Mesodermal cell (in vitro differentiated cells): ENCODE measurements around the gene GPR176.

Experiments used
- H3K27ac ChIP-seq: 2 replicates; pipeline ENCODE4 v1.7.0; 2013; ENCODE audit warnings: mild to moderate bottlenecking, low read depth, low read length, moderate library complexity; ENCODE audit not compliant: severe bottlenecking
- H3K36me3 ChIP-seq: 2 replicates; pipeline ENCODE4 v1.7.1; 2013; ENCODE audit warnings: mild to moderate bottlenecking, low read length, moderate library complexity; ENCODE audit not compliant: control insufficient read depth, insufficient read depth
- H3K4me1 ChIP-seq: one replicate; pipeline ENCODE4 v1.7.1; 2013; ENCODE audit warnings: mild to moderate bottlenecking, low read length; ENCODE audit not compliant: insufficient read depth, control insufficient read depth, poor library complexity, severe bottlenecking
- H3K4me3 ChIP-seq: 2 replicates; pipeline ENCODE4 v1.7.0; 2013; ENCODE audit warnings: low read length, control low read depth, mild to moderate bottlenecking; ENCODE audit not compliant: insufficient read depth, poor library complexity, severe bottlenecking; ENCODE audit errors: extremely low read depth
- H3K9me3 ChIP-seq: 2 replicates; pipeline ENCODE4 v1.7.1; 2013; ENCODE audit warnings: mild to moderate bottlenecking, low read length, moderate library complexity; ENCODE audit not compliant: control insufficient read depth
- WGBS, 2 experiments: methylation state at CpG; one replicate each; pipeline ENCODE4 v1.1.5; 2013; ENCODE audit warnings: missing lambda C conversion rate in 2 of 2; ENCODE audit not compliant: insufficient coverage in 2 of 2; 5-methylcytosine and 5-hydroxymethylcytosine counted together

GPR176 gene

GRCh38 chr15:39859636-39860035, 60.4 kb downstream of the GPR176 start:
- 90% methylated on average over 3 of the region's 4 CpGs; no CpG with 5 or more reads in 1 of the 2 experiments for WGBS, 2 experiments
- Histone ChIP-seq H3K4me3 (no peak overlapping the region), H3K27ac (no peak overlapping the region), H3K4me1 (no peaks in the 10 kb centered on the region), H3K9me3 (no peaks in the 10 kb centered on the region), H3K36me3 (no peaks in the 10 kb centered on the region)

- H3K4me3 ChIP-seq, result no peak overlapping the region
- H3K9me3 ChIP-seq, result no peaks in the 10 kb centered on the region
- WGBS, 2 experiments, result 80% methylated on average over 1 of the region's 1 CpG; no CpG with 5 or more reads in 1 of the 2 experiments
- H3K4me1 ChIP-seq, result no peaks in the 10 kb centered on the region
- no peaks in the 10 kb centered on the region for H3K36me3 ChIP-seq
- H3K27ac ChIP-seq, result no peak overlapping the region
Observed at GRCh38 chr15:39857132-39857531, 62.9 kb downstream of the GPR176 start.

- Histone ChIP-seq H3K4me1 (peaks cover 3% of the 10 kb centered on the region), H3K4me3 (no peak overlapping the region), H3K36me3 (no peaks in the 10 kb centered on the region), H3K27ac (no peak overlapping the region), H3K9me3 (no peaks in the 10 kb centered on the region)
- WGBS, 2 experiments, result 95 to 100% methylated on average over 2 to 3 of the region's 3 CpGs
Observed at GRCh38 chr15:39856357-39856756, 63.7 kb downstream of the GPR176 start.

GRCh38 chr15:39855400-39855799, 64.7 kb downstream of the GPR176 start:
- no peak overlapping the region for H3K4me3 ChIP-seq
- no peak overlapping the region for H3K27ac ChIP-seq
- WGBS, 2 experiments, result 94 to 100% methylated on average over 1 to 2 of the region's 2 CpGs

GRCh38 chr15:39854161-39854560, 65.9 kb downstream of the GPR176 start:
- H3K4me3 ChIP-seq, result no peak overlapping the region
- H3K27ac ChIP-seq, result no peak overlapping the region
- peaks cover 3% of the 10 kb centered on the region for H3K4me1 ChIP-seq

More at GRCh38 chr15:39855400-39855799, 64.7 kb downstream of the GPR176 start:
- no peaks in the 10 kb centered on the region for H3K9me3 ChIP-seq
- no peaks in the 10 kb centered on the region for H3K36me3 ChIP-seq
- peaks cover 3% of the 10 kb centered on the region for H3K4me1 ChIP-seq

GRCh38 chr15:39852250-39852649, 67.8 kb downstream of the GPR176 start:
- H3K36me3 ChIP-seq, result no peaks in the 10 kb centered on the region
- peaks cover 3% of the 10 kb centered on the region for H3K4me1 ChIP-seq
- H3K27ac ChIP-seq, result peak overlapping the region; percentile 55
- WGBS, 2 experiments, result 75 to 80% methylated on average over 1 of the region's 1 CpG
- H3K9me3 ChIP-seq, result no peaks in the 10 kb centered on the region
- no peak overlapping the region for H3K4me3 ChIP-seq

More at GRCh38 chr15:39854161-39854560, 65.9 kb downstream of the GPR176 start:
- Histone ChIP-seq H3K36me3 (no peaks in the 10 kb centered on the region), H3K9me3 (no peaks in the 10 kb centered on the region)

GRCh38 chr15:39851500-39852092, 68.5 kb downstream of the GPR176 start:
- WGBS, 2 experiments, result 44 to 50% methylated on average over 3 to 4 of the region's 7 CpGs
- Histone ChIP-seq H3K27ac (peak overlapping the region; percentile 55), H3K36me3 (no peaks in the 10 kb centered on the region), H3K4me1 (peaks cover 3% of the 10 kb centered on the region), H3K9me3 (no peaks in the 10 kb centered on the region), H3K4me3 (no peak overlapping the region)

- H3K36me3 ChIP-seq, result no peaks in the 10 kb centered on the region
- WGBS, 2 experiments, result no CpG with 5 or more reads among the region's 1 CpG
- no peak overlapping the region for H3K4me3 ChIP-seq
- no peak overlapping the region for H3K27ac ChIP-seq
- H3K9me3 ChIP-seq, result no peaks in the 10 kb centered on the region
- peaks cover 3% of the 10 kb centered on the region for H3K4me1 ChIP-seq
Observed at GRCh38 chr15:39850436-39850835, 69.6 kb downstream of the GPR176 start.

GRCh38 chr15:39846108-39846507, 74.0 kb downstream of the GPR176 start:
- Histone ChIP-seq H3K36me3 (no peaks in the 10 kb centered on the region), H3K4me3 (no peak overlapping the region), H3K27ac (no peak overlapping the region), H3K4me1 (no peaks in the 10 kb centered on the region), H3K9me3 (no peaks in the 10 kb centered on the region)
- 86 to 100% methylated on average over 1 of the region's 2 CpGs for WGBS, 2 experiments

- WGBS, 2 experiments, result 94 to 95% methylated on average over 5 of the region's 5 CpGs
- Histone ChIP-seq H3K4me3 (no peak overlapping the region), H3K27ac (no peak overlapping the region), H3K4me1 (no peaks in the 10 kb centered on the region), H3K9me3 (no peaks in the 10 kb centered on the region), H3K36me3 (no peaks in the 10 kb centered on the region)
Observed at GRCh38 chr15:39845582-39845981, 74.5 kb downstream of the GPR176 start.

- no peaks in the 10 kb centered on the region for H3K4me1 ChIP-seq
- 100% methylated on average over 1 of the region's 2 CpGs; no CpG with 5 or more reads in 1 of the 2 experiments for WGBS, 2 experiments
Observed at GRCh38 chr15:39843565-39843964, 76.5 kb downstream of the GPR176 start.

More at GRCh38 chr15:39843565-39843964, 76.5 kb downstream of the GPR176 start:
- Histone ChIP-seq H3K4me3 (no peak overlapping the region), H3K36me3 (no peaks in the 10 kb centered on the region), H3K27ac (no peak overlapping the region), H3K9me3 (no peaks in the 10 kb centered on the region)
